GM12801 (cell line): ENCODE results near the gene ZNF526.

Experiments
- CTCF ChIP-seq: IDR thresholded peaks from one replicate; pipeline ENCODE4 v1.5.1; 2011; ENCODE audit warnings: control low read depth; ENCODE audit not compliant: insufficient read length; ENCODE audit errors: extremely low read depth

ZNF526 gene

GRCh38 chr19:42219812-42220750 is at the start of gene ZNF526:
TSS of gene ZNF526 (plus strand) at chr19:42220312. CDS start at chr19:42224404, 4,092 bp downstream.
- no peak for TF ChIP-seq CTCF

- no peak for TF ChIP-seq CTCF
Observed at GRCh38 chr19:42170715-42171114, 49.4 kb upstream of the ZNF526 start.

GRCh38 chr19:42172261-42172660 is 47.9 kb upstream of the ZNF526 start:
- no peak for TF ChIP-seq CTCF

GRCh38 chr19:42173695-42174094 is 46.4 kb upstream of the ZNF526 start:
- no peak for TF ChIP-seq CTCF

- no peak for TF ChIP-seq CTCF
Observed at GRCh38 chr19:42174188-42174587, 45.9 kb upstream of the ZNF526 start.

GRCh38 chr19:42174958-42175734 is 45.0 kb upstream of the ZNF526 start:
- TF ChIP-seq CTCF = no peak

GRCh38 chr19:42175952-42176648 is 44.0 kb upstream of the ZNF526 start:
- TF ChIP-seq CTCF = no peak
